ENCODE data around the gene ARVCF. TPM values are rescaled to one million over a fixed set of nuclear protein-coding genes. Genes with fewer than 3 reads are reported as not detected.

ARVCF gene
- polyA plus RNA-seq, 1 of the 3 experiments (the other 2 are of a cell fraction), result 27.4 TPM

GRCh38 chr22:19930551-19931486 is 85.8 kb downstream of the ARVCF start (continued):
- TF ChIP-seq CTCF (IDR thresholded peaks at IDR 0.05) (no peak), ZBTB33 (IDR thresholded peaks at IDR 0.05; ENCODE audit: borderline replicate concordance, low read depth) (no peak), TEAD4 (IDR thresholded peaks at IDR 0.05; ENCODE audit: borderline replicate concordance, insufficient read depth) (no peak), GABPA (IDR thresholded peaks at IDR 0.05; ENCODE audit: low read depth) (no peak), EZH2phosphoT487 (IDR thresholded peaks at IDR 0.05; ENCODE audit: borderline replicate concordance, low read depth) (no peak), USF1 (IDR thresholded peaks at IDR 0.05; ENCODE audit: borderline replicate concordance, low read depth) (no peak), RAD21 (IDR thresholded peaks at IDR 0.05; ENCODE audit: low read length) (no peak), RXRA (IDR thresholded peaks at IDR 0.05; ENCODE audit: borderline replicate concordance, low read depth) (no peak)

- Histone ChIP-seq H3K27ac (ENCODE audit: low read depth in 2 of 2, low read length in 1 of 2) (no peak overlapping the region), H4K20me1 (ENCODE audit: insufficient read depth) (no peaks in the 10 kb centered on the region), H3K4me2 (no peak overlapping the region), H3K4me1 (ENCODE audit: control insufficient read depth in 1 of 2, insufficient read depth in 2 of 2, low read depth in 1 of 2, low read length in 1 of 2) (peaks cover 0 to 18% of the 10 kb centered on the region in 2 experiments; a peak in 1 of 4 replicates), H3K36me3 (replicated peaks in 1 of 2; ENCODE audit: control insufficient read depth in 1 of 2, insufficient read depth in 2 of 2, low read length in 1 of 2) (peaks cover 0 to 4% of the 10 kb centered on the region in 2 experiments), H3K79me2 (ENCODE audit: insufficient read depth) (no peaks in the 10 kb centered on the region), H3K9me3 (no peaks in the 10 kb centered on the region), H3K4me3 (ENCODE audit: low read depth in 2 of 2, low read length in 1 of 2) (no peak overlapping the region), H3K9ac (no peak overlapping the region), H3K9me2 (no peaks in the 10 kb centered on the region), H3F3A (replicated peaks; ENCODE audit: insufficient read depth) (no peaks in the 10 kb centered on the region), H2AFZ (ENCODE audit: low read depth) (no peak overlapping the region), H3K27me3 (ENCODE audit: insufficient read depth) (no peaks in the 10 kb centered on the region)
- CTCF ChIA-PET, result interaction anchor here (0.6 to 2.1 kb wide), 3 partner anchors 17 to 199 kb away, joined by 3 to 6 read pairs (median 3); no protein-coding TSS in a partner anchor
- 91% methylated on average over 11 of the region's 21 CpGs for WGBS (ENCODE audit: low lambda C conversion rate)
- POLR2A ChIA-PET, result no interaction called here
- TF ChIP-seq SMC3 (IDR thresholded peaks at IDR 0.05; ENCODE audit: low read depth, low read length), result no peak
- TF ChIP-seq IRF3 (IDR thresholded peaks at IDR 0.05; ENCODE audit: low read depth, low read length), result no peak
- no peak for TF ChIP-seq ZBTB33 (IDR thresholded peaks at IDR 0.05; ENCODE audit: borderline replicate concordance, low read depth)
- no peak for TF ChIP-seq FOXM1 (IDR thresholded peaks at IDR 0.05; ENCODE audit: low read depth)
- TF ChIP-seq RCOR1 (IDR thresholded peaks at IDR 0.05; ENCODE audit: low read length), result no peak
- no peak for TF ChIP-seq TAF1 (IDR thresholded peaks at IDR 0.05; ENCODE audit: borderline replicate concordance, low read depth, low read length)
- no peak for TF ChIP-seq PBX3 (IDR thresholded peaks at IDR 0.05)
- no peak for TF ChIP-seq EP300 (IDR thresholded peaks at IDR 0.05; ENCODE audit: borderline replicate concordance in 1 of 2, low read depth in 1 of 2, low read length in 1 of 2)
- no peak for TF ChIP-seq YY1 (IDR thresholded peaks at IDR 0.05; ENCODE audit: low read depth)
- TF ChIP-seq RAD21 (IDR thresholded peaks at IDR 0.05; ENCODE audit: low read length), result no peak
- no peak for TF ChIP-seq CHD2 (IDR thresholded peaks at IDR 0.05; ENCODE audit: low read length, partially characterized antibody)
- no peak for DNase-seq
Measured at GRCh38 chr22:19929586-19930550, 86.8 kb downstream of the ARVCF start.

All from SK-N-SH (cell line).